H1 (cell line): ENCODE data around the gene ERCC1.

Source experiments
- CBX8 ChIP-seq: fragments of 300-800, 300-1000 bp; sonication (generic); IDR thresholded peaks from 2 replicates; pipeline ENCODE4 v1.7.1; 2016; ENCODE audit warnings: low read depth, low read length, borderline replicate concordance
- HDAC2 ChIP-seq, 2 experiments: fragments of 300-600 bp in 1 of 2; sonication (generic) in 1 of 2; IDR thresholded peaks; 2 replicates each; pipeline ENCODE4 v1.6.1; 2011 to 2012; ENCODE audit warnings: low read depth in 2 of 2, low read length in 2 of 2, mild to moderate bottlenecking in 2 of 2, moderate library complexity in 2 of 2, borderline replicate concordance in 1 of 2, inconsistent platforms in 1 of 2
- HDAC6 ChIP-seq: IDR thresholded peaks from one replicate; pipeline ENCODE4 v1.7.1; 2012; ENCODE audit warnings: low read depth, mild to moderate bottlenecking, inconsistent platforms, low read length, moderate library complexity
- JUN ChIP-seq: IDR thresholded peaks from 2 replicates; pipeline ENCODE4 v1.6.1; 2011; ENCODE audit warnings: low read depth, mild to moderate bottlenecking, improper control_type of control experiment, low read length
- POLR2A ChIP-seq, 2 experiments: IDR thresholded peaks; 1 replicate in 1 of 2; 2 replicates in 1 of 2; pipeline ENCODE4 v1.6.1; 2011; ENCODE audit warnings: low read depth in 2 of 2, low read length in 2 of 2, mild to moderate bottlenecking in 2 of 2; ENCODE audit errors: control extremely low read depth in 1 of 2
- POLR2AphosphoS5 ChIP-seq: IDR thresholded peaks from 2 replicates; pipeline ENCODE4 v1.6.1; 2011; ENCODE audit warnings: low read depth, low read length
- SRF ChIP-seq: IDR thresholded peaks from 2 replicates; pipeline ENCODE4 v1.6.1; 2011; ENCODE audit warnings: mild to moderate bottlenecking, low read depth, low read length, moderate library complexity
- YY1 ChIP-seq: IDR thresholded peaks from 2 replicates; pipeline ENCODE4 v1.6.1; 2011; ENCODE audit warnings: low read depth, mild to moderate bottlenecking, low read length
- ZNF274 ChIP-seq: IDR thresholded peaks from 2 replicates; pipeline ENCODE4 v1.7.0; 2012; ENCODE audit warnings: low read length, borderline replicate concordance; ENCODE audit errors: extremely low read depth
- TF ChIP-seq, protein P1 (sequence below), 3 experiments: IDR thresholded peaks; 1 replicate in 2 of 3; 2 replicates in 1 of 3; pipeline versions ENCODE4 v1.5.1 to v1.6.1; 2011; ENCODE audit warnings: low read length in 3 of 3, mild to moderate bottlenecking in 3 of 3, inconsistent platforms in 2 of 3, low read depth in 1 of 3, moderate library complexity in 1 of 3; ENCODE audit not compliant: insufficient read depth in 1 of 3; ENCODE audit errors: control extremely low read depth in 1 of 3
- TF ChIP-seq, protein P2 (sequence below): IDR thresholded peaks from 2 replicates; pipeline ENCODE4 v1.6.1; 2012; ENCODE audit warnings: inconsistent platforms

DNA sequence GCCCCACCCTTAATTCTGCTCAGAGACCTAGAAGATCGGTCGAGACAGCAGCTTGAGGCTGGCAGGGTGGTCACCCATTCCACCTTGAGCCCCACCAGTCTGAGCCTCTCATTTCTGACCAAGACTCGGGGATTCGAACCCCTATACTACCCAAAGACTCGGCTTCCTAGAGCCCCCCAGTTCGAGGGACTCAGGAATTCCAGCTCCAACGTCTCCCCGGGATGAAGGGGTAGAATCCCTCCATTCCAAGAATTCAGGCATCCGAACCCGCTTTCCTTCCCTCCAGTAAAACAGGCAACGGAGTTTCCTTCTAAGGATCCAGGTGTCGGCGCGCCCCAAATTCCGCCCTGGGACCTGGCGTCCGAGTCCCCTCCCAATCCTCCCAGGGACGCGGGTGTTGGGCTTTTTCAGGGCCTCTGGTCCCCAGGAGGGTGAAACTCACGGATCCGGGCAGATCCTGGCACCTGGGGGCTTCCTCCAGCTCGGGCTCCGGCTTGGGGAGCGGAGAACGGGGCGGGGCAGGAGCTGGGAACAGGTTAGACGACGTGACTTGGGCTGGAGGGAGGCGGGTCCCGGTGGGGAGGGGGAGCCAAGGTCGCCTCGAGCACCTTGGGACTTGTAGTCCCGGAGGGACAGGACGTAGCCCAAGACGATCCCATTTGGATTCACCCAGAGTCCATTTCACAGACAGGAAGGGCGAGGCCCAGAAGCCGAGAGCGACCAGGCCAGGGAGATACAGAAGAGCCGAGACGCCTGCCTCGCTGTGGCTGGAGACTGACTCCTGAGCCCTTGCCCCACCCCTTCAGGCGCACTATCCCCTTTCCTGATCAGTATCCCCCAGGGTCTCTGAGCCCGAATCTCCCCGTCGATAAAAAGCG lies 18.9 kb downstream of the ERCC1 start, which contains the start of gene PPP1R13L:
- TF ChIP-seq POLR2A (IDR thresholded peaks at IDR 0.05; ENCODE audit: control extremely low read depth in 1 of 2, low read depth in 2 of 2, low read length in 2 of 2) = no peak; a peak in 1 of 3 replicates
- TF ChIP-seq ZNF274 = no peak
- no peak for TF ChIP-seq HDAC6
- TF ChIP-seq CBX8 = no peak
- TF ChIP-seq HDAC2 (IDR thresholded peaks at IDR 0.05; ENCODE audit: borderline replicate concordance in 1 of 2, low read depth in 2 of 2, low read length in 2 of 2) = peak; percentile 50 to 96; a peak in 2 of 4 replicates
- TF ChIP-seq, protein P1, sequence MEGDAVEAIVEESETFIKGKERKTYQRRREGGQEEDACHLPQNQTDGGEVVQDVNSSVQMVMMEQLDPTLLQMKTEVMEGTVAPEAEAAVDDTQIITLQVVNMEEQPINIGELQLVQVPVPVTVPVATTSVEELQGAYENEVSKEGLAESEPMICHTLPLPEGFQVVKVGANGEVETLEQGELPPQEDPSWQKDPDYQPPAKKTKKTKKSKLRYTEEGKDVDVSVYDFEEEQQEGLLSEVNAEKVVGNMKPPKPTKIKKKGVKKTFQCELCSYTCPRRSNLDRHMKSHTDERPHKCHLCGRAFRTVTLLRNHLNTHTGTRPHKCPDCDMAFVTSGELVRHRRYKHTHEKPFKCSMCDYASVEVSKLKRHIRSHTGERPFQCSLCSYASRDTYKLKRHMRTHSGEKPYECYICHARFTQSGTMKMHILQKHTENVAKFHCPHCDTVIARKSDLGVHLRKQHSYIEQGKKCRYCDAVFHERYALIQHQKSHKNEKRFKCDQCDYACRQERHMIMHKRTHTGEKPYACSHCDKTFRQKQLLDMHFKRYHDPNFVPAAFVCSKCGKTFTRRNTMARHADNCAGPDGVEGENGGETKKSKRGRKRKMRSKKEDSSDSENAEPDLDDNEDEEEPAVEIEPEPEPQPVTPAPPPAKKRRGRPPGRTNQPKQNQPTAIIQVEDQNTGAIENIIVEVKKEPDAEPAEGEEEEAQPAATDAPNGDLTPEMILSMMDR (IDR thresholded peaks at IDR 0.05; ENCODE audit: control extremely low read depth in 1 of 3, insufficient read depth in 1 of 3, low read depth in 1 of 3, low read length in 3 of 3) = no peak
- TF ChIP-seq POLR2AphosphoS5 = no peak
- no peak for TF ChIP-seq YY1
- TF ChIP-seq, protein P2, sequence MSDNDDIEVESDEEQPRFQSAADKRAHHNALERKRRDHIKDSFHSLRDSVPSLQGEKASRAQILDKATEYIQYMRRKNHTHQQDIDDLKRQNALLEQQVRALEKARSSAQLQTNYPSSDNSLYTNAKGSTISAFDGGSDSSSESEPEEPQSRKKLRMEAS = peak; percentile 44; the same call in 1 of the 2 replicates
- no peak for TF ChIP-seq SRF
- no peak for TF ChIP-seq JUN
